Body of pancreas (tissue), 4 donors: ENCODE measurements around the gene ATP10A. TPM values are rescaled to one million over a fixed set of nuclear protein-coding genes. Genes with fewer than 3 reads are reported as not detected.

Experiments
- ATAC-seq: fragments of 150-250 bp; one replicate; pipeline ENCODE4 v1.9.1; 2016
- DNase-seq, 4 donors: peaks; one replicate each; pipeline ENCODE4 v3.0.0-alpha.2; 2019
- H3K27ac ChIP-seq, 4 donors: fragments of 200-600 bp; sonication (generic); 1 replicate in 3 of 4; 2 replicates in 1 of 4; pipeline versions ENCODE4 v1.5.1 to v1.6.1; 2016 to 2019; ENCODE audit warnings: mild to moderate bottlenecking in 1 of 4, mixed read lengths in 1 of 4, moderate library complexity in 1 of 4
- H3K27me3 ChIP-seq, 2 donors: fragments of 200-600 bp; sonication (generic); one replicate each; pipeline ENCODE4 v1.6.0; 2016; ENCODE audit warnings: mild to moderate bottlenecking in 1 of 2
- H3K36me3 ChIP-seq, 2 donors: fragments of 200-600 bp; sonication (generic); replicated peaks in 1 of 2; 2 replicates each; pipeline ENCODE4 v1.5.1; 2016; ENCODE audit warnings: low read depth in 2 of 2; ENCODE audit not compliant: insufficient read depth in 1 of 2
- H3K4me1 ChIP-seq: fragments of 200-600 bp; sonication (generic); one replicate; pipeline ENCODE4 v1.6.0; 2016
- H3K4me3 ChIP-seq, 2 donors: fragments of 200-600 bp; sonication (generic); 1 replicate in 1 of 2; 2 replicates in 1 of 2; pipeline ENCODE4 v1.5.1; 2016 to 2019
- H3K9me3 ChIP-seq, 3 donors: fragments of 200-600 bp; sonication (generic); 1 replicate in 2 of 3; 2 replicates in 1 of 3; pipeline ENCODE4 v1.5.1; 2016
- POLR2A ChIP-seq, 3 donors: fragments of 450-650 bp; IDR thresholded peaks; one replicate each; pipeline ENCODE4 v1.6.1; 2016; ENCODE audit warnings: antibody characterized with exemption in 3 of 3, mild to moderate bottlenecking in 2 of 3
- WGBS, 2 donors: methylation state at CpG; one replicate each; pipeline ENCODE4 v1.1.5; 2017; 5-methylcytosine and 5-hydroxymethylcytosine counted together
- intact Hi-C: fragments of 100-400 bp; cut with DNase I; formaldehyde crosslinking; loops from one replicate; pipeline ENCODE4 v1.15.1; 2023
- total RNA-seq, 2 donors: library from RNA; depleted of rRNA; stranded (reverse); fragments of >200 nt; gene quantifications; one replicate each; pipeline ENCODE4 v1.1.0, GENCODE V29; 2016
- TF ChIP-seq, protein P1 (sequence below), 7 experiments: fragments of 450-650 bp in 4 of 7; fragments of 200-600 bp in 3 of 7; sonication (generic) in 3 of 7; IDR thresholded peaks; one replicate each; pipeline ENCODE4 v1.5.1; 2016 to 2019; ENCODE audit warnings: antibody characterized with exemption in 7 of 7

The ATP10A gene
- total RNA-seq, 2 donors from 2014 or later, result 1.3 to 2.0 TPM

- peaks cover 0 to 3% of the 10 kb centered on the region in 2 donors for H3K27me3 ChIP-seq
- intact Hi-C loops, result loop anchor here (10.0 kb wide), 1 partner anchor 78 kb away; no protein-coding TSS in a partner anchor
- H3K36me3 ChIP-seq, result no peaks in the 10 kb centered on the region
- TF ChIP-seq, protein P1, sequence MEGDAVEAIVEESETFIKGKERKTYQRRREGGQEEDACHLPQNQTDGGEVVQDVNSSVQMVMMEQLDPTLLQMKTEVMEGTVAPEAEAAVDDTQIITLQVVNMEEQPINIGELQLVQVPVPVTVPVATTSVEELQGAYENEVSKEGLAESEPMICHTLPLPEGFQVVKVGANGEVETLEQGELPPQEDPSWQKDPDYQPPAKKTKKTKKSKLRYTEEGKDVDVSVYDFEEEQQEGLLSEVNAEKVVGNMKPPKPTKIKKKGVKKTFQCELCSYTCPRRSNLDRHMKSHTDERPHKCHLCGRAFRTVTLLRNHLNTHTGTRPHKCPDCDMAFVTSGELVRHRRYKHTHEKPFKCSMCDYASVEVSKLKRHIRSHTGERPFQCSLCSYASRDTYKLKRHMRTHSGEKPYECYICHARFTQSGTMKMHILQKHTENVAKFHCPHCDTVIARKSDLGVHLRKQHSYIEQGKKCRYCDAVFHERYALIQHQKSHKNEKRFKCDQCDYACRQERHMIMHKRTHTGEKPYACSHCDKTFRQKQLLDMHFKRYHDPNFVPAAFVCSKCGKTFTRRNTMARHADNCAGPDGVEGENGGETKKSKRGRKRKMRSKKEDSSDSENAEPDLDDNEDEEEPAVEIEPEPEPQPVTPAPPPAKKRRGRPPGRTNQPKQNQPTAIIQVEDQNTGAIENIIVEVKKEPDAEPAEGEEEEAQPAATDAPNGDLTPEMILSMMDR (IDR thresholded peaks at IDR 0.05), result no peak
- no peak for TF ChIP-seq POLR2A (IDR thresholded peaks at IDR 0.05)
- 67 to 78% methylated on average over 9 to 11 of the region's 11 CpGs for WGBS, 2 donors
- no peak for ATAC-seq
- H3K4me1 ChIP-seq, result no peaks in the 10 kb centered on the region
- H3K4me3 ChIP-seq, result no peak overlapping the region
- no peaks in the 10 kb centered on the region for H3K9me3 ChIP-seq
- no peak overlapping the region for H3K27ac ChIP-seq
- no peak for DNase-seq
These were observed 60.1 kb downstream of the ATP10A start for GRCh38 chr15:25803036-25803435.

DNA sequence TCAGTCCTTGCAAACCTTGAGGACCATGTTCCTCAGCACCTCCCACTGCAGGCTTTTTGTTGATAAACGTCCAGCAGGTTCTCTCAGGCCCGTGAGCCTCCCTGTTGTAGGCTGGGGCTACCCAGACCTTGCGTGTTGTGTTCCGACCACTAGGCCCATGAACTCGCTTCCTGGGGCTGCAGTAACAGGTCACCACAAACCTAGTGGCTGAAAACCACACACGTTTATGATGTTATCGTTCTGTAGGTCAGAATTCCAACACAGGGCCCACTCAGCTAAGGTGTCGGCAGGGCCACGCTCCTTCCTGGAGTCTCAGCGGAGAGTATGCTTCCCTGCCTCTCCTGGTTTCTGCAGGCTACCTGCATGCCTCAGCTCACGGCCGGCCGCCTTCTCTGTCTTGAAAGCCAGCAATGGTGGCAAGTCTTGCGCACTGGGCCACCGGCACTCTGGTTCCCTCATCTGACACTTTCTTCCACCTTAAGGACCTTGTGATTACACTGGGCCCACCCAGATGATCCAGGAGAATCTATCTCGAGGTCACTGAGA is 60.8 kb downstream of the ATP10A start:
- DNase-seq, result no peak
- Histone ChIP-seq H3K4me1 (no peaks in the 10 kb centered on the region), H3K27me3 (peaks cover 0 to 3% of the 10 kb centered on the region in 2 donors), H3K9me3 (no peaks in the 10 kb centered on the region), H3K27ac (no peak overlapping the region), H3K4me3 (no peak overlapping the region), H3K36me3 (no peaks in the 10 kb centered on the region)
- no peak for ATAC-seq
- intact Hi-C loops, result loop anchor here (10.0 kb wide), 1 partner anchor 78 kb away; no protein-coding TSS in a partner anchor
- TF ChIP-seq, protein P1 (IDR thresholded peaks at IDR 0.05), result no peak
- no peak for TF ChIP-seq POLR2A (IDR thresholded peaks at IDR 0.05)
- WGBS, 2 donors, result 66 to 88% methylated on average over 15 to 16 of the region's 16 CpGs

- no peaks in the 10 kb centered on the region for H3K27me3 ChIP-seq
- H3K36me3 ChIP-seq, result no peaks in the 10 kb centered on the region
- no peaks in the 10 kb centered on the region for H3K9me3 ChIP-seq
- no peak overlapping the region for H3K27ac ChIP-seq
- no peaks in the 10 kb centered on the region for H3K4me1 ChIP-seq
- WGBS, 2 donors, result 60 to 68% methylated on average over 24 of the region's 24 CpGs
- ATAC-seq (no peak), DNase-seq (no peak)
- no peak overlapping the region for H3K4me3 ChIP-seq
- intact Hi-C loops, result loop anchor here (10.0 kb wide), 1 partner anchor 77 kb away; no protein-coding TSS in a partner anchor
- TF ChIP-seq POLR2A (IDR thresholded peaks at IDR 0.05), result no peak
- TF ChIP-seq, protein P1 (IDR thresholded peaks at IDR 0.05), result no peak
These were observed 61.4 kb downstream of the ATP10A start for GRCh38 chr15:25801586-25802284.

DNA sequence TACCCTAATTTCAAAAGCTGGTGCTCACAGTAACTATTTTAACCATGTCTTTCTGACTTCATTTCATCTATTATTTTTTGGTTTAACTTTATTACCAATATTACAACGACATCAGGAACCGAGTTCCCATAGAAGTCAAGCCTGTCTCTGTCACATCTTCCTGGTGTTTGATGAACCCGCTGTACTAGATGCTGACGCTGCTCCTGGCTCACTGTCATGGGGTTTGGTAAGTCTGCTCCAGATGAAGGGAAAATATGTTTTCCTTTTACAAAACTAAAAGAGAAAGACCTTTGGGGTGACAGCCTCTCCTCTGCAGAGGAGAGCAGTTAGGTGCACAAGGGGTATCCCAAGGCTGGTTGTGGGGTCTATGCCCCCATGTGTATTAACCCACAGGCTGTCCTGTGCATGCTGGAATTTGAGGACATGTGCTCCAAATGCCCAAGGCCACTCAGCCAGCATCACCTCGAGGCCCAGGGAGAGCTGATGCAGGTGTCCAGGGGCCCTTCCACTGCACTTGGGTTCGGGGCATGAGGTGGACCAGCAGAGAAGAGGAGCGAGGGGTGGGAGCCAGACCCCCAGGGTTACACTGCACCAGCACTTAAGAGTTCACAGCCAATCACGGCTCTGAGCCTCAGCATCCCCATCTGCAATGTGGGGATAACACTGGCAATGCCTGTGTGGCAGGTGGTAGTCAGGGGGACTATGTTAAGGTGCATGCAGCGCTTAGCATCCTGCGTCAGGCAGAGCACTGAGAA is 62.2 kb downstream of the ATP10A start:
- DNase-seq, result no peak
- WGBS, 2 donors, result 66 to 72% methylated on average over 10 of the region's 10 CpGs
- no peaks in the 10 kb centered on the region for H3K4me1 ChIP-seq
- TF ChIP-seq POLR2A (IDR thresholded peaks at IDR 0.05), result no peak
- TF ChIP-seq, protein P1 (IDR thresholded peaks at IDR 0.05), result no peak
- H3K27me3 ChIP-seq, result no peaks in the 10 kb centered on the region
- no peak for ATAC-seq
- no peaks in the 10 kb centered on the region for H3K9me3 ChIP-seq
- H3K36me3 ChIP-seq, result no peaks in the 10 kb centered on the region
- intact Hi-C loops, result loop anchor here (10.0 kb wide), 1 partner anchor 76 kb away; no protein-coding TSS in a partner anchor
- no peak overlapping the region for H3K4me3 ChIP-seq
- no peak overlapping the region for H3K27ac ChIP-seq
